GM19035 (cell line): Measurements from ENCODE around the gene PRIM2.
"Not testable (repeated sequence)": the region's sequence is repeated elsewhere in the genome, so short reads cannot be mapped to it uniquely, and the experiment has no call there.

Source experiments
- ATAC-seq: cut with Tn5 transposase; IDR thresholded peaks from one replicate; pipeline ENCODE4 v1.9.1; 2021; ENCODE audit not compliant: unreplicated experiment

PRIM2 gene

DNA sequence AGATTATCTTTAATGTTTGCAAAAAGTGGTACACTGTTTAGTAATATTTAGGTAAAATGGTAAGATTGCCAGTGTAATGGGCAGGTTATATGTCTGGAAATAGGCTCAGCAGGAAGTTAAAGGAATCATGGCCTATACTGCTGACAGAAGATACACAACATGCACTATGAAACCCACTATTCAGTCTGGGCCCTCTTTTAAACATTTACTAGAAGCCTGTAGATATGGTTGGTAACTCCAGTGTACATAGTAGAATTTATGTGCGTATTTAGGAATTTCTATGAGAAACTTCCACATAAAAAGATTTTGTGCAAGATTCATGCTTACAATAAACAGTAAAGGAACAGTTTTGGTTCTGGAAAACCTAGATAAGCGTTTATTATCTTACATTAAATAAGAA, 178.8 kb downstream of the PRIM2 start:
- not testable (repeated sequence) for ATAC-seq

DNA sequence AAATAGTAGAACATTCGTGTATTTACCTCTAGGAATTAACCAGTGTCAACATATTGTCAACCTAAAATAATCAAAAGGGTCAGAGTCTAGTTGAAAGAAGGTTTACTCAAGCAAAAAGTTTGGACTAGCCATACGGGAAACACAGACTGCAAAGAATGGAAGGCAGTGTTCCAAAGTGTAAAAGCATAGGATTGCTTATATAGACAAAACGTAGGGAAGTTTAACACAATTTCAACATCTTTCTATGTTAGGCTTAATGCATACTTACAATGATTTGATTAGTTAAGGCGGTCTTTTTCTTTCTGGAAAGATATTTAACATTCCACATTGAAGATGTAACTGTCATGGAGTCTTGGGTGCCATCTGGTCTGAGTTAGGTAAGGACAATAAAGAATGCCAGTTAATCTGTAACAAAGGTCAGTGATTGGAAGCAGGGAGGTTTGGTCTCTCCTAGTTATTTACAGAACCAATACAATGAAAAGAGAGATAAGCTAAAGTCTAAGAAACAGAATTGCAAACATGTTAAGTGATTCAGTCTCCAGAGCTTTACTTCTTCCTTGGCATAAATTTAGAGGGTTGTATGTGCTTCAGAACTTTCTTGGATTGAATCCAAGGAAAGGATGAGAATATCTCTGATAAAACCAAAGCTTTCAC, 183.1 kb downstream of the PRIM2 start:
- ATAC-seq = not testable (repeated sequence)

DNA sequence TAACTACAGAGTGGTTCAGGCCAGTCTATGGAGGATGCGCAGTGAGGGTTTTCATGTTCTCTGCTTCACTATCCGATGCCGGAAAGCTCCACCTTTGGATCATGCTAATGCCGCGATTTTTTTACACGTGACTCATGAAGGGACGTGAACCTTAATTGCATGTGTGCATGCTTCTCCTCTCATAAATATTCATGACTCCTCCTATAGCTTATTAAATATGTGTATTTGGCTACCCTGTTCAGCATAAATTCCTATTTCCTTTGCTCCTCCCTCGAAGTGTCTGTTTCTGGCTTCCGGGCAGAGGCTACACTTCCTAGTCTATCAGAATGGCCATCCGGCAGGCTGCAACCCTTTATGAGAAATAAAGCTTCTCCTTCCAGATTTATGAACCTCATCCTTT, 185.0 kb downstream of the PRIM2 start:
- not testable (repeated sequence) for ATAC-seq

DNA sequence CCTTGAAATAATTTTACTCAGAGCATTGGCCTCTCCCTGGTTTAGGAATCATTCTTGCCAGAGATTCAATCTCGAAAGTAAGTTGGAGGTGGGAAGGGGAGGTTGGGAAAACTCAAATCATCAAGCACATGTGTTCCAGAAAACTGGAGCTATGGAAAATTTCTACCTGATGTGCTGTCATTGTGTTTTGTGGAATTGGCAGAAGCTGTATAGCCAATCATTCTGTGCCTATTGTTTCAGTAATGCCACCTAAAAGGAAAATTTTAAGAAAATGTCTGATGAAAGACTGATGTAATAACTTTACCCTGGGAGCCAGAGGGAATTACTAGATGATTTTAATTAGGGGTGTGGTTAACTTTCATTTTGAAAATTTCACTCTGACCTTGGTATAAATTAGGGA, 187.8 kb downstream of the PRIM2 start:
- ATAC-seq = not testable (repeated sequence)

DNA sequence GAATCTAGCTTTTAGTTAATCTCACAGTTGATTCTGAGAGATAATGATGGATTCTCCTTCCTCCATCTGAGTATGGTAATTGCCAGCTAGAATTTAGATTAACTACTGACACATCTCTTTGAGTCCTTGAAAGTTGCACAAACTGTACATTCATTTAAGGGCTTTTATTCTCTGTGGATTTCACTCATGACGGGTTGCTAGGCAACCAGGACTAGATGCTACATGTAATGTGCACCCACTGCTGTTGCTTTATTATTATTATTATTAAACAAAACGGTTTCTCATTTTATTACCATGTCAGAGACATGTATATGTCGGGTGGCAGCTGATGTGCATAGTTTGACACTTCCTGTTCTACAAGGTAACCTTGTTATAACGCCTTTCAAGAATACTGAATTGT, 193.0 kb downstream of the PRIM2 start:
- ATAC-seq = not testable (repeated sequence)

DNA sequence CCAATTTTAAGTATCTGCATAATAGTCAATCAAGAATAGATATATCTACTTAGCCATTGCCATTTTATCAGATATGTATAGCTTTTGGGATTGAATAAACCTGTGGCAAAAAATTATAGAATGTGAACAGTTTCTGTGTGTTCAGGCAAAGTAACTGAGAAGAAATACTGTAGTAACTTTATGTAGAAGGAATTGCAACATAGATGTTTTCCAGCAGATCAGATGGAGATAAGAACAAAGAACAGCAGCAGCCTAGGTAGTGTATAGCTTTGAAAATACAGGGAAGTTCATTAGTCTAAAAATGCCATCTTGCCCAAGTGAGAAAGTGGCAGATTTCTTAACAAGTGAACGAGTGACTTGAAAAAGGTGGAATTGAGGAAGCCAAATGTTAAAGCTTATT, 197.7 kb downstream of the PRIM2 start:
- ATAC-seq = not testable (repeated sequence)

DNA sequence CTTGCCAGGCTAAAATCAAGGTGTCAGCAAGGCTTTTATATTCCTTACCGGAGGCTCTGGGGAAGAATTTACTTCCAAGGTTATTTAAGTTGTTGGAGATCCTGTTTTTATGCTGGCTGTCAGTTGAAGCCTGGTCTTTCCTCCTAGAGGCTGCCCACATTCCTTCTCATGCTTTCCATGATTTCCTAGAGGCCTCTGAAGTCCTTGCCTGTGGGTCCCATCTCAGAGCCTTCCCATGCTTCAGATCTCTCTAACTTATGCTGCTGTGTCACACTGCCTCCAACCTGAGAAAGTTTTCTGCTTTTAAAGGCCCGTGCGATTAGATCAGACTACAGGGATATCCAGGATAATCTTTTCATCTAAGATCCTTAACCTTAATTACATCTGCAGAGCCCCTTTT, 198.4 kb downstream of the PRIM2 start:
- not testable (repeated sequence) for ATAC-seq

DNA sequence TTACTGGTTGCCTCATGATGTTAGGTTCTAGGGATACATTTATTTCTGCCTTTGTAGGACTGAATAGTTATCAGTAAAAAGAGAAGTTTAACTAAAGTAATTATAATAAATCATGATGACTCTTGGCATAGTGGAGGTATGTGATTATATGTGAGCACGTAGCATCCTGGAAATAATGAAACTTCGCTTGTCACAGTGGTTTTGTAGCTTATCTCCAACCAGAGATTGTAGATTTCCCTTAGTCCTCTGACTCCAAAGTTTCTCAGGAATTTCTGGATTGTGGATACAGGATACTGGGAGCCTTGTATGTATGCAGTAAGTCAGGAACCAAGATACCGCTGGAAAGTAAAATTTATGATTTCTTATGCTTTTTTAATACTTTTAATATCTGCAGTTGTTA, 199.3 kb downstream of the PRIM2 start:
- ATAC-seq = not testable (repeated sequence)

DNA sequence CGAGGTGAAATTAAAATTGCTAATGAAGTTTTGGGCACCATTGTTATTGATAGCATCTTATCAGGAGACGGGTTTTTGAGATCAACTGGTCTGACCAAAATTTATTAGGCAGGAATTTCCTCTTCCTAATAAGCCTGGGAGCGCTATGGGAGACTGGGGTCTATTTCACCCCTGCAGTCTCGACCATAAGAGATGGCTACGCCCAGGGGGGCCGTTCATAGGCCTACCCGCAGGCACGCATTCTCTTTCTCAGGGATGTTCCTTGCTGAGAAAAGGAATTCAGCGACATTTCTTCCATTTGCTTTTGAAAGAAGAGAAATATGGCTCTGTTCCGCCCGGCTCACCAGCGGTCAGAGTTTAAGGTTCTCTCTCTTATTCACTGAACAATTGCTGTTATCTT, 201.8 kb downstream of the PRIM2 start:
- ATAC-seq = not testable (repeated sequence)

DNA sequence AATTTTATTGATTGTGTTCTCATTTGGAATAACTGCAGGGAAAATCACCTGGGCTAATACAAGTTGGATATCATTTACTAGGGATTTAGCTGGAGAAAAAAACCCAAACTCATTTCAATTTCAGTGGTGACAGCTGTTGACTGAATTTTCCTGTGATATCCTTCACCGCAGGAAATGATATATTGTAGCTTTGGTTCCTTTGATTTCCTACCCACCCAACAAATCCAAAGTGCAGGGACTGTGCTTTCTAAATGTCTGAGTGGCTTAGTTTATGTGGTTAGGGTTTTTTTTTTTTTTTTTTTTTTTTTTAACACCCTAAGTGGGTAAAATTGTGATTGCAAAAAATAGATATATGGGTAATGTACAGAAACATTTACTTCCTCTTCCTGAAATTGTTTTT, 203.7 kb downstream of the PRIM2 start:
- ATAC-seq = not testable (repeated sequence)

DNA sequence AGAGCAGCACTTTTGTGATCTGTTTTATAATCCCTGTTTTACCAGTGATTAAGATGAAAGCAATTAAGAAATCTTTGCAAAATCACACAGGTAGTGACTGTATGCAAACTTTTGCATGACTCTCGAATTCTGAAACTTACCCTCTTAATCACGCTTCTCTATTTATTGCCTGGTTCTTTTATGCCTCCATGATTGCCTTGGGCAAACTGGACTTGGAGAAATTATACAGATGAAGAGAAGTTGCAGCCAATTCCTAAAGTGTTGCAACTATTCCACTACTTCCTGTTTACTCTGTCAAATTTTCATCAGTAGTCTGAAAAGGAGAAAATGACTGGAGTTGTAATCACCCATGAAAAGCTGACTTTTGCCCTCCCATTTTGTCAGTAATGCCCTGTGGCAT, 205.8 kb downstream of the PRIM2 start:
- not testable (repeated sequence) for ATAC-seq

DNA sequence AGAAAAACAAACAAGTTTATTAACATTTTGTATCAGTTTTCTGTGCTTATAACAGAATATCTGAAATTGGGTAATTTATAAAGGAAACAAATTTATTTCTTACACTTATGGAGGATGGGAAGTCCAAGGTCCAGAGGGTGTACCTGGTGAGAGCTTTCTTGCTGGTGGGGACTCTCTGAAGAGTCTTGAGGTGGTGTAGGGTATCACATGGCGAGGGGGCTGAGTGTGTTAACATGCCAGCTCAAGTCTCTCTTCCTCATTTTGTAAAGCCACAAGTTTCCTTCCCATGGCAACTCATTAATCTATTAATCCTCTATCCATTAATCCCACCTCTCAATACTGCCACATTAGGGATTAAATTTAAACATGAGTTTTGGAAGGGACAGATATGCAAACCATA, 212.3 kb downstream of the PRIM2 start:
- ATAC-seq = not testable (repeated sequence)

DNA sequence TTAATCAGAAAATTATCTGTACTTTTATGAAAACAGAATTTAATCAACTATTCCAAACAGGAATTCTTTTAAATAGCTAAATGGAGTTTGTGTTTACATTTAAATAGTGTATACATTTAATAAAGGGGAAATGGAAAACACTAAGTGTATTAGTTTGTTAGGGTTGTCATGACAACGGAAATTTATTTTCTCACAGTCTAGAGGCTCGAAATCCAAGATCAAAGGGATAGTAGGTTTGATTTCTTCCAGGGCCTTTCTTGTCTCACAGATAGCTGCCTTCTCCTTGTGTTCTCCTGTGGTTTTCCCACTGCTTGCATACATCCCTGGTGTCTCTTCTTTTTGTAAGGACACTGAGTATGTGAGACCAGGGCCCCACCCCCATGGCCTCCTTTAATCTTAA, 215.2 kb downstream of the PRIM2 start:
- not testable (repeated sequence) for ATAC-seq

DNA sequence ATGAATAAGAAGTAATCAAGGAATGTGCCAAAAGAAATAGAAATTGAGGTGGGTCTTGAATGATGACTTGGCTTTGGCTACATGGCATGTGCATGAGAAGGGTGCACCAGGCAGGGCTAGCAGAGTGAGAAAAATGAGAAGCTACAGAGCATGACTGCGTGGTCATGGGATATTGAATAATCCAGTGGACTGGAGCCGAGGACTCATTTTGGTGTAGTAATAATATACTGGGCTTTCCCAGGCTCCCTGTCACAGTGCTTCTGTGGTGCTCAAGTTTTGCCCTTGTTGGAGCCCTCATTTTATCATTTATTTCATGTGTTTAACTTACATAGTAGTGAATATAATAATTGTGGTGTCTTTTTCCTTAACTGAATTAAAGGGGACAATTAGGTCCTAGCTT, 217.7 kb downstream of the PRIM2 start:
- ATAC-seq = not testable (repeated sequence)

DNA sequence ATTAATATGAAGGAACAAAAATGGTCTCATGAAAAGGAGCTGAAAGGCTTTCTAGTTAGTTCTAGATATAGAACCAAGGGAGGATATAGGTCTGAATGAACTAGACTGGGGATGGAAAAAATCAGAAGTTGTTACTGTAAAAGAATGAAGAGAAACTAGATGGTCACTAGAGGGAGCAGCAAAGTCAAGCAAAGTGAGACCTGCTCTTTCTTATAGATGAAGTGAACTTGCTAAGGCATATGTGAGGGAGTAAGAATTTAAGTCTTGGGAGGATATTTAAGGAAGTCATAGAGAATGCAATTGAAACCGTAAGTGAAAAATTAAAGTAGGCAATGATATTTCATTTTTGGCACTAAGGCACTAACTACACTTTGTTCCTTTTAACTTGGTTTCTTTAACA, 218.6 kb downstream of the PRIM2 start:
- ATAC-seq = peak; percentile 82

DNA sequence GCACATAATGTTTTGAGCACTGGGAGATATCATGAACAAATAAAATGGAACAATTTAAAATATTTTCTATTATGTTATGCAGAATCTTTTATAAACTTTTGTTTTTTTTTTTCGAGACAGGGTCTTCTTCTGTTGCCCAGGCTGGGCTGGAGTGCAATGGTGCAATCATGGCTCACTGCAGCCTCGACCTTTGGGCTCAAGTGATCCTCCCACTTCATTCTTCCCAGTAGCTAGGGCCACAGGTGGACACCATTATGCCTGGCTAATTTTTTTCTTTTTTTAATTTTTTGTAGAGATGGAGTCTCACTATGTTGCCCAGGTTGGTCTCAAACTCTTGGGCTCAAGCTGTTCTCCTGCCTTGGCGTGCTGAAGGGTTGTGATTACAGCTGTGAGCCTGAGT, 220.5 kb downstream of the PRIM2 start:
- not testable (repeated sequence) for ATAC-seq

DNA sequence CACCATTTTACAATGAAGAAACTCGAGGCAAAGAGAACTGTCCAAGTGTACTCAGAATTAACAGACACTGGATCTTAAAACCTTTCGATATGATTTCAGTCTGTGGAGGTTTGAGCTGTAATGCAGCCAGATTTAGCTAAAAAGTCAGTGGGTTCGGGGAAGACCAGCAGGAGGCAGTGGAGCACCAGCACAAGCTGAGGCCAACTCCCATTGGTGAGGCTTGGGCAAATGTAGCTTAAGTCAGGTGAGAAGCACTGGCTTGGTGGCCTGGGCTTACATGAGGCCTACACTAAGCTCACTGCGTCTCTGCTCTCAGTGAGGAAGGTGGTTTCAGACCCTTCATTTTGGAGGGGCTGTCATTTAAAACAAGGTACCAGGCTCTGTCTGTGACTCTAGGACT, 234.5 kb downstream of the PRIM2 start:
- ATAC-seq = not testable (repeated sequence)

DNA sequence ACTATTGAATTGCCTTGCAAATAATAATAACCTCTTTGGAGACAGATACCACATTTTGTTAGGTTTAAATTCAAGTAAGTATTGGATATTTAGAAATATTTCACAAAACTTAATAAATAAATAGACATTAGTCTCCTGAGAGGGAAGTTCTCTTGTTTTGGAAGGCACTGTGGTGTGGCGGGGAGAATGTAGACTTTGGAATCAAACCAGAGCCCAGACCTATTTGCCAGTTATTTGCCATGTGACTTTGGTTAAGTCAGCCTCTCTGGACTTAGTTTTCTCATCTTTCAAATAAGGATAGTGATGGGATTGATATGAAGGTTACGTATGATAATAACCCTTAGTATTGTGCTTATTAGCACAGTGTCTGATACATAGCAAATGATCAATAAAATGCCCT, 240.4 kb downstream of the PRIM2 start:
- not testable (repeated sequence) for ATAC-seq

DNA sequence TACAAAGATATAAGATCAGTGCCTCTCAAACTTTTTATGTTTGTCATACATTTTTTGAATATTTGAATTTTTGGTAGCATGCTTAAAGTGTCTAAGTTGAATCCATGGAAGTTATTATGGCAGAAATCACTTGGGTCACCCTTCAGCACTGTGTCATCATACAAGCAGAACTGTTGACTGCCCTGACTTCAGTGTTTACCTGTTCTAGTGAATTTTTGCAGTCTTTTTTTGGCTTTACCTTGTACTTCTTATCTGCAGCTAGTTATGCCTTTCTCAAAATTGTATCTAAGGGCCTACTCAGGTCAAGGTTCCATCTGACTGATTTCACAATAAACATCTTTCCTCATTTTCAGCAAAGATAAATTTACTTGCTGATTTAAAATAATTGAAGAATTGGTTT, 241.7 kb downstream of the PRIM2 start:
- not testable (repeated sequence) for ATAC-seq

DNA sequence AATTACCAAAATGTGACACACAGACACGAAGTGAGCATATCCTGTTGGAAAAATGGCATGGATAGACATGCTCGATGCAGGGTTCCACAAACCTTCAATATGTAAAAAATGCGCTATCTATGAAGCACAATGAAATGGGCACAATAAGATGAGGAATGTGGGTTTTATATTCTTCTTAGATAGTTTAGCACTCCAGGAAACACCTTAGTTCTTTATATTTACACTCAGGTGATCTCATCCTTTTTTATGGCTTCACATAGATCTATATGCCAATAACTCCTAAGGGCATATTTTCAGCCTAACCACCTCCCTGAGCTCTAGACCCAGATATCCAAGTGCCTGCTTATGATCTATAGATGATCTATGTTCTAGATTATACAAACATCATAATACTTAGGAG, 244.8 kb downstream of the PRIM2 start:
- not testable (repeated sequence) for ATAC-seq

DNA sequence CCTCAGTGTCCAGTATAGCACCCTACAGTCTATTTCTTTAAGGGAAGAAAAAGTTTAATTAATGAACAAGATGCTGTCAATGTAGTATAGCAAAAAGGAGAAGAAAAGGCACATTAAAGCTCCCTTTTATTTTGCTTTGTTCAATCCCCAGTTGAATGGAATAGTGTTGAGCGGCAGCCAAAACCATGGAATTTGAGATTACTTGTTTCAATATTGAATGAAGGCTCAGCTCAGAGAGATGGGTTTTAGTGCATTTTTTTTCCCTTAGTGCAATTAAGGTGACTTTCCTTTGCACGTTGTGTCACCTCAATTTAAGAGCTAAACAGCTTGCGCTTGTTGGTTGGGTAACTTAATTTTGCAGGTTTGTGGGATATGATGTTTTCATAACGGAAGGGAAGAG, 254.7 kb downstream of the PRIM2 start:
- ATAC-seq = not testable (repeated sequence)

DNA sequence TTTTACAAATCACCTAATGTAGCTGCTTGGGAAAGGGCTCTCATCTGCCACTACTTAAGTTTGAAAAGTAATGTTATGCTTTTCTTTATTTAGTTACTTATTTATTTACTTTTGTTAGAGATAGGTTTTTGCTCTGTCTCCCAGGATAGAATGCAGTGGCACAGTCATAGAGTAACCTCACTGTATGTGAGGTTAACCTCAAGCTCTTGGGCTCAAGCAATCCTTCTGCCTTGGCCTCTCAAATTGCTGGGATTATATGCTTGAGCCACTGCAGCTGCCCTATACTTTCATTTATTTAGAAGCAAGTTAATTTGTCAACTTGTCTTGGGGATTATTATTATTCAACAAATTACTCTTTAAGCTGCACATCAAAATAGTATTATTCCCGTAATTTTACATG, 255.4 kb downstream of the PRIM2 start:
- ATAC-seq = not testable (repeated sequence)

DNA sequence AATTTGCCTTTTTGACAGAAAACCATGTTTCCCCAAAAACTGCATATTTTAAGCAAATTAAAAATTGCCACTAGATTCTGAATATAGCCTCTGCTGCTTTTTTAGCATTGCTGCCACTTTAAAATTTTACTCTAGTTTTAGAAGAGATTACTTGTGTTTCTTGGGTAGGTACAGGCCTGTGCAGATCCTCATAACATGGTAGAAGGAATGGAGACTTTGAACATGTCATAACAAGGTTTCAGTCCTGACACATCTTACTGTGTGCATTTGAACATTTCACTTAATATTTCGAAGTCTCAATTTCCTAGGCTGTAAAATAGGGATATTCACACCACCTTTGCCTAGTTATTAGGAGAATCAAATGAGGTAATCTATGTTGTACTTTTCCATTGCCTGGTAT, 259.6 kb downstream of the PRIM2 start:
- not testable (repeated sequence) for ATAC-seq
